Sigmoid colon (tissue), 7 donors: ENCODE measurements around the gene DIP2C. TPM values are rescaled to one million over a fixed set of nuclear protein-coding genes. Genes with fewer than 3 reads are reported as not detected.

ENCODE experiments used
- DNase-seq: peaks from one replicate; pipeline ENCODE4 v3.0.0-alpha.2; 2019
- H3K27ac ChIP-seq, 4 donors: fragments of 200-600 bp; sonication (generic); one replicate each; pipeline ENCODE4 v1.5.1; 2016 to 2019; ENCODE audit warnings: mild to moderate bottlenecking in 1 of 4
- H3K27me3 ChIP-seq, 3 donors: fragments of 200-600 bp; sonication (generic); one replicate each; pipeline ENCODE4 v1.5.1; 2019; ENCODE audit warnings: mild to moderate bottlenecking in 1 of 3
- H3K36me3 ChIP-seq, 4 donors: fragments of 200-600 bp; sonication (generic); one replicate each; pipeline ENCODE4 v1.5.1; 2016 to 2019
- H3K4me1 ChIP-seq, 4 donors: fragments of 200-600 bp; sonication (generic); one replicate each; pipeline ENCODE4 v1.5.1; 2017 to 2019
- H3K4me3 ChIP-seq, 4 donors: fragments of 200-600 bp; sonication (generic); one replicate each; pipeline ENCODE4 v1.5.1; 2017 to 2019; ENCODE audit warnings: mild to moderate bottlenecking in 2 of 4, moderate library complexity in 1 of 4
- H3K9me3 ChIP-seq, 4 donors: fragments of 200-600 bp in 3 of 4; sonication (generic) in 3 of 4; one replicate each; pipeline versions ENCODE4 v1.5.1 to v1.6.1; 2013 to 2019
- EP300 ChIP-seq, 4 donors: sonication (generic); formaldehyde crosslinking; IDR thresholded peaks; one replicate each; pipeline ENCODE4 v1.6.1; 2017; ENCODE audit warnings: antibody characterized with exemption in 4 of 4
- POLR2A ChIP-seq, 2 donors: fragments of 450-650 bp; IDR thresholded peaks; one replicate each; pipeline ENCODE4 v1.6.1; 2016; ENCODE audit warnings: antibody characterized with exemption in 2 of 2, mild to moderate bottlenecking in 2 of 2, moderate library complexity in 2 of 2
- POLR2AphosphoS5 ChIP-seq, 4 donors: sonication (generic); formaldehyde crosslinking; IDR thresholded peaks; one replicate each; pipeline ENCODE4 v1.6.1; 2017; ENCODE audit warnings: antibody characterized with exemption in 4 of 4
- WGBS, 2 donors: extraction: QIAGEN DNeasy Blood & Tissue Kit; methylation state at CpG; one replicate each; pipeline ENCODE4 v1.1.7; 2013; 5-methylcytosine and 5-hydroxymethylcytosine counted together
- intact Hi-C: fragments of 100-400 bp; cut with DNase I; formaldehyde crosslinking; loops from one replicate; pipeline ENCODE4 v1.15.1; 2023
- polyA plus RNA-seq, 3 donors: library from polyadenylated mRNA; stranded (reverse); fragments of 200-250 nt; gene quantifications; one replicate each; pipeline ENCODE4 v1.2.3, GENCODE V29; 2013
- total RNA-seq, 4 donors: library from RNA; depleted of rRNA; stranded (reverse); fragments of >200 nt; gene quantifications; one replicate each; pipeline ENCODE4 v1.1.0, GENCODE V29; 2016
- TF ChIP-seq, protein P1 (sequence below), 4 experiments: fragments of 450-650 bp in 3 of 4; fragments of 200-600 bp in 1 of 4; IDR thresholded peaks; one replicate each; pipeline ENCODE4 v1.5.1; 2016 to 2019; ENCODE audit warnings: antibody characterized with exemption in 4 of 4, mild to moderate bottlenecking in 3 of 4, moderate library complexity in 2 of 4
- donor health status: healthy with polysubstance abuse.
- donor health status: Bipolar disorder and iron deficiency.
- donor health status: healthy.

The DIP2C gene
- total and polyA plus RNA-seq, 7 donors: 1.8 to 67.9 (median 42.1) TPM

DNA sequence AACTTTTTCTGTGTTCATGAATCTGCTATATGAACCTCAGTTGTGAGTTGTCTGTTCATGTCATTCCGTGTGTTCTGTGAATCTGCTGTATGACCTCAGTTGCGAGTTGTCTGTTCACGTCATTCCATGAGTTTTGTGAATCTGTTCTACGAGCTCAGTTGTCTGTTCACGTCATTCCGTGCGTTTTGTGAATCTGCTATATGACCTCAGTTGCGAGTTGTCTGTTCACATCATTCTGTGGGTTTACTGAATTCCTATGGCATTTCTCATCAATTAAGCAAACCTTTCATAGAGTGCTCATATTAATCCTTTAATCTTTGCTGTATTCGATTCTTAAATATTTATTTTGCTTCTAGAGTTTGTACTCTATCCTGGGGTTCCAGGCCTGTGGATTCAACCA lies 150.6 kb downstream of the DIP2C start:
- Histone ChIP-seq H3K4me3 (no peak overlapping the region), H3K9me3 (no peaks in the 10 kb centered on the region), H3K36me3 (no peaks in the 10 kb centered on the region), H3K27me3 (no peaks in the 10 kb centered on the region), H3K27ac (no peak overlapping the region), H3K4me1 (peaks cover 0 to 42% (median 34%) of the 10 kb centered on the region in 4 donors)
- no peak for DNase-seq
- intact Hi-C loops: no loop called here
- TF ChIP-seq POLR2AphosphoS5 (IDR thresholded peaks at IDR 0.05) (no peak), EP300 (IDR thresholded peaks at IDR 0.05) (no peak), POLR2A (IDR thresholded peaks at IDR 0.05) (no peak)
- TF ChIP-seq, protein P1, sequence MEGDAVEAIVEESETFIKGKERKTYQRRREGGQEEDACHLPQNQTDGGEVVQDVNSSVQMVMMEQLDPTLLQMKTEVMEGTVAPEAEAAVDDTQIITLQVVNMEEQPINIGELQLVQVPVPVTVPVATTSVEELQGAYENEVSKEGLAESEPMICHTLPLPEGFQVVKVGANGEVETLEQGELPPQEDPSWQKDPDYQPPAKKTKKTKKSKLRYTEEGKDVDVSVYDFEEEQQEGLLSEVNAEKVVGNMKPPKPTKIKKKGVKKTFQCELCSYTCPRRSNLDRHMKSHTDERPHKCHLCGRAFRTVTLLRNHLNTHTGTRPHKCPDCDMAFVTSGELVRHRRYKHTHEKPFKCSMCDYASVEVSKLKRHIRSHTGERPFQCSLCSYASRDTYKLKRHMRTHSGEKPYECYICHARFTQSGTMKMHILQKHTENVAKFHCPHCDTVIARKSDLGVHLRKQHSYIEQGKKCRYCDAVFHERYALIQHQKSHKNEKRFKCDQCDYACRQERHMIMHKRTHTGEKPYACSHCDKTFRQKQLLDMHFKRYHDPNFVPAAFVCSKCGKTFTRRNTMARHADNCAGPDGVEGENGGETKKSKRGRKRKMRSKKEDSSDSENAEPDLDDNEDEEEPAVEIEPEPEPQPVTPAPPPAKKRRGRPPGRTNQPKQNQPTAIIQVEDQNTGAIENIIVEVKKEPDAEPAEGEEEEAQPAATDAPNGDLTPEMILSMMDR (IDR thresholded peaks at IDR 0.05): no peak
- WGBS, 2 donors: 88% methylated on average over 9 of the region's 9 CpGs

DNA sequence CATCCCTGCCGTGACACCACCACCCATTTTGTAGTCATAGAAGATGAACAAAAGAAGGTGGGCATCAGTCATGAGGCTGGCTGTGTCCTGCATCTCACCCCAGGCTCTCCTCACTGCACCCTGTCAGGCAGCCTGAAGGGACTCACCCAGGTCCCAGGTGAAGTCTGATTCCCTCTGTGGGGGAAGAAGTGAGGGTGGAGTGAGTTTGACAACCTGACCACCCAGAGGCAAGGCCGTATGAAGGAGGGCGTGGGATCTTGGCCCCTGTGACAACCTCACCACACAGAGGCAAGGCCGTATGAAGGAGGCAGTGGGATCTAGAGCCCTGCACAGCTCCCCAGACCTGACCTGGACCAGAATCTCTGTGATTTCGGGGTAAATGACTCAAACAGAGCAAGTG lies 152.5 kb downstream of the DIP2C start:
- H3K27ac ChIP-seq: no peak overlapping the region
- H3K9me3 ChIP-seq: no peaks in the 10 kb centered on the region
- no peaks in the 10 kb centered on the region for H3K36me3 ChIP-seq
- H3K4me3 ChIP-seq: no peak overlapping the region
- H3K4me1 ChIP-seq: peaks cover 0 to 36% (median 24%) of the 10 kb centered on the region in 4 donors
- DNase-seq: peak; percentile 21
- intact Hi-C loops: no loop called here
- TF ChIP-seq POLR2A (IDR thresholded peaks at IDR 0.05) (no peak), EP300 (IDR thresholded peaks at IDR 0.05) (no peak), POLR2AphosphoS5 (IDR thresholded peaks at IDR 0.05) (no peak)
- TF ChIP-seq, protein P1 (IDR thresholded peaks at IDR 0.05): no peak
- H3K27me3 ChIP-seq: no peaks in the 10 kb centered on the region
- WGBS, 2 donors: 84 to 86% methylated on average over 5 of the region's 5 CpGs

DNA sequence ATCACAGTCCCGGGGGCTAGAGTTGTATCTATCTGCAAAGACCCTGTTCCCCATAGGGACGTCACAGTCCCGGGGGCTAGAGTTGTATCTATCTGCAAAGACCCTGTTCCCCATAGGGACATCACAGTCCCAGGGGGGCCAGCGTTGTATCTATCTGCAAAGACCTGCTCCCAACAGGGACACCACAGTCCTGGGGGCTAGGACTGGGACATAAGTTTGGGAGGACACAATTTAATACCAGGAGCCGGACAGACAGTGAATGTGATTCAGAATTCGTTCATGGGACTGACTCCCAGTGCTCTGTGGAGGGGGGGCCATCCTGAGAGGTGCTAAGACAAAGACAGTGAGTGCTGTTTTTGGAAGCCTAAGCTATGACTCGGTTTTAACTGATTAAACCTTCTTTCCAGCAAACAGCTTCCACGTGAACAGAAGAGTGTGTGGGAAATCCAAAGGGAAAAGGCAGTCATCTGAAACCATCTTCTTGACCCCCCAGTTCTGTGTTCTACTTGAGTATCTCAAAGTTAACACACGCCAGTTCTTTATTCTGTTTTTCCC lies 153.0 kb downstream of the DIP2C start:
- Histone ChIP-seq H3K27ac (no peak overlapping the region), H3K4me1 (peaks cover 0 to 34% (median 23%) of the 10 kb centered on the region in 4 donors), H3K4me3 (no peak overlapping the region), H3K9me3 (no peaks in the 10 kb centered on the region), H3K36me3 (no peaks in the 10 kb centered on the region), H3K27me3 (no peaks in the 10 kb centered on the region)
- DNase-seq: peak; percentile 50
- intact Hi-C loops: no loop called here
- 89 to 91% methylated on average over 9 of the region's 9 CpGs for WGBS, 2 donors
- TF ChIP-seq POLR2A (IDR thresholded peaks at IDR 0.05) (no peak), POLR2AphosphoS5 (IDR thresholded peaks at IDR 0.05) (no peak), EP300 (IDR thresholded peaks at IDR 0.05) (no peak)
- TF ChIP-seq, protein P1 (IDR thresholded peaks at IDR 0.05): no peak

DNA sequence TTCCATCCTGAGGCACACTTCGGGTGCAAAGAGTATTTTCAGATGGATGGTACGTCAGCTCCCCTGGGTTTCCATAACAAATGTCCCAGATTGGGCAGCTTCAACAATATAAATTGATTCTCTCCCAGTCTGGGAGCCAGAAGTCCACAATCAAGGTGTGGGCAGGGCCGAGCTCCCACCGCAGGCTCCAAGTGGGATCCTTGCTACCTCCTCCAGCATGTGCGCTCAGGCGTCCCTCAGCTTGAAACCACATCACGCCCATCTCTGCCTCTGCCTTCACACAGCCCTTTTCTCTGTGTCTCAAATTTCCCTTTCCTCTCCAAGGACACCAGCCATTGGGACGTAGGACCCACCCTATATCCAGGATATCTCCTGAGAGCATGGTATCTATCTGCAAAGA lies 153.5 kb downstream of the DIP2C start:
- TF ChIP-seq, protein P1 (IDR thresholded peaks at IDR 0.05): no peak
- no peak for TF ChIP-seq POLR2A (IDR thresholded peaks at IDR 0.05)
- TF ChIP-seq EP300 (IDR thresholded peaks at IDR 0.05): no peak
- TF ChIP-seq POLR2AphosphoS5 (IDR thresholded peaks at IDR 0.05): no peak
- H3K27me3 ChIP-seq: no peaks in the 10 kb centered on the region
- H3K4me3 ChIP-seq: no peak overlapping the region
- H3K27ac ChIP-seq: no peak overlapping the region
- WGBS, 2 donors: 94 to 96% methylated on average over 8 of the region's 8 CpGs
- DNase-seq: peak; percentile 29
- H3K4me1 ChIP-seq: peaks cover 0 to 34% (median 22%) of the 10 kb centered on the region in 4 donors
- intact Hi-C loops: no loop called here
- no peaks in the 10 kb centered on the region for H3K9me3 ChIP-seq
- H3K36me3 ChIP-seq: no peaks in the 10 kb centered on the region

DNA sequence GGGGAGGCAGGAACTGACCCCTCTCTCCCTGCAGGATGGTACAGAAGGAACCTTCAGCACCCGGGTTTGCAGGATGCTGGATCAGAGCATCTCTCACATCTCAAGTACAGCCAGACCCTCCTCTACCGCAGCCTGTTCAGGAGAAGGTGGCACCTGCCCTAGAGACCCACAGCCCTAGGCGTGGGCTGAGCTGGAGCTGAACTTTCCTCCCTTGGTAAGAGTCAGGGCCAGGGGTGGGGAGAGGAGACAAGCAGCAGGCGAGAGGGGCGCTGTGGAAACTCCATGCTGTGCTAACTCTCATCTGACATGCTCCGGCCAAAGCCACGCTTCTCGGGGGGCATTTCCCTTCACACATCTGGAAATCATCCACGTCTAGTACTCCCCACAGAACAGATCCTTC lies 154.4 kb downstream of the DIP2C start:
- H3K4me3 ChIP-seq: no peak overlapping the region
- no peak for TF ChIP-seq POLR2A (IDR thresholded peaks at IDR 0.05)
- TF ChIP-seq, protein P1 (IDR thresholded peaks at IDR 0.05): no peak
- no peak for TF ChIP-seq POLR2AphosphoS5 (IDR thresholded peaks at IDR 0.05)
- TF ChIP-seq EP300 (IDR thresholded peaks at IDR 0.05): no peak
- H3K27me3 ChIP-seq: no peaks in the 10 kb centered on the region
- intact Hi-C loops: no loop called here
- no peaks in the 10 kb centered on the region for H3K9me3 ChIP-seq
- no peaks in the 10 kb centered on the region for H3K36me3 ChIP-seq
- H3K27ac ChIP-seq: no peak overlapping the region
- H3K4me1 ChIP-seq: peaks cover 0 to 43% (median 27%) of the 10 kb centered on the region in 4 donors
- DNase-seq: peak; percentile 62
- 90 to 92% methylated on average over 9 of the region's 9 CpGs for WGBS, 2 donors
